Neuronal stem cell (in vitro differentiated cells): ENCODE measurements around the gene CCDC12.
A peak's percentile ranks its signal among the peaks of the same experiment; 100 is the strongest.

ENCODE experiments used
- DNase-seq: peaks from one replicate; pipeline ENCODE4 v3.0.0-alpha.2; 2013; ENCODE audit warnings: low spot score
- H2AFZ ChIP-seq: one replicate; pipeline ENCODE4 v1.6.1; 2013; ENCODE audit warnings: mild to moderate bottlenecking, low read length, inconsistent platforms
- H2AK5ac ChIP-seq: 2 replicates; pipeline ENCODE4 v1.6.1; 2013; ENCODE audit warnings: low read depth, mild to moderate bottlenecking, inconsistent platforms, low read length, moderate library complexity, mixed read lengths
- H2BK120ac ChIP-seq: 2 replicates; pipeline ENCODE4 v1.6.1; 2013; ENCODE audit warnings: low read depth, mild to moderate bottlenecking, inconsistent platforms, low read length, moderate library complexity, mixed read lengths
- H2BK12ac ChIP-seq: one replicate; pipeline ENCODE4 v1.6.1; 2013; ENCODE audit warnings: low read length, inconsistent platforms
- H2BK15ac ChIP-seq: 2 replicates; pipeline ENCODE4 v1.6.1; 2013; ENCODE audit warnings: mild to moderate bottlenecking, low read length, inconsistent platforms, mixed read lengths
- H2BK5ac ChIP-seq: one replicate; pipeline ENCODE4 v1.6.1; 2013; ENCODE audit warnings: inconsistent platforms, mild to moderate bottlenecking, low read length, moderate library complexity
- H3K14ac ChIP-seq: one replicate; pipeline ENCODE4 v1.6.1; 2013; ENCODE audit warnings: low read length, inconsistent platforms
- H3K18ac ChIP-seq: 2 replicates; pipeline ENCODE4 v1.6.1; 2013; ENCODE audit warnings: low read length, inconsistent platforms
- H3K23ac ChIP-seq: 2 replicates; pipeline ENCODE4 v1.6.1; 2013; ENCODE audit warnings: low read depth, mild to moderate bottlenecking, mixed read lengths, low read length, inconsistent platforms; ENCODE audit not compliant: poor library complexity
- H3K27ac ChIP-seq: replicated peaks from 3 replicates; pipeline ENCODE4 v1.5.1; 2013; ENCODE audit warnings: low read length, inconsistent platforms
- H3K27me3 ChIP-seq, 3 experiments: 2 replicates each; pipeline ENCODE4 v1.6.1; 2013; ENCODE audit warnings: low read length in 3 of 3, mild to moderate bottlenecking in 2 of 3, inconsistent platforms in 1 of 3, low read depth in 1 of 3, mixed read lengths in 1 of 3, moderate library complexity in 1 of 3; ENCODE audit not compliant: control insufficient read depth in 3 of 3, insufficient read depth in 3 of 3
- H3K36me3 ChIP-seq, 2 donors: replicated peaks in 1 of 2; 2 replicates each; pipeline ENCODE4 v1.6.1; 2013; ENCODE audit warnings: low read length in 2 of 2; ENCODE audit not compliant: control insufficient read depth in 2 of 2, insufficient read depth in 2 of 2
- H3K4ac ChIP-seq: 2 replicates; pipeline ENCODE4 v1.6.1; 2013; ENCODE audit warnings: inconsistent platforms, mild to moderate bottlenecking, low read length, moderate library complexity
- H3K4me1 ChIP-seq, 2 donors: 1 replicate in 1 of 2; 2 replicates in 1 of 2; pipeline ENCODE4 v1.6.1; 2013; ENCODE audit warnings: low read length in 2 of 2, low read depth in 1 of 2; ENCODE audit not compliant: control insufficient read depth in 2 of 2, insufficient read depth in 1 of 2
- H3K4me2 ChIP-seq: one replicate; pipeline ENCODE4 v1.6.1; 2013; ENCODE audit warnings: mild to moderate bottlenecking, low read length, inconsistent platforms; ENCODE audit not compliant: insufficient read depth, poor library complexity, severe bottlenecking
- H3K4me3 ChIP-seq, 2 donors: 2 replicates each; pipeline ENCODE4 v1.5.1; 2013; ENCODE audit warnings: low read length in 2 of 2, mild to moderate bottlenecking in 2 of 2, inconsistent platforms in 1 of 2, moderate library complexity in 1 of 2
- H3K79me1 ChIP-seq: one replicate; pipeline ENCODE4 v1.6.1; 2013; ENCODE audit warnings: low read depth, mild to moderate bottlenecking, inconsistent platforms, low read length, moderate library complexity
- H3K9ac ChIP-seq: one replicate; pipeline ENCODE4 v1.6.1; 2013; ENCODE audit warnings: mild to moderate bottlenecking, low read depth, low read length, inconsistent platforms; ENCODE audit not compliant: poor library complexity
- H3K9me3 ChIP-seq, 2 donors: replicated peaks in 1 of 2; 2 replicates each; pipeline versions ENCODE3 to v1.6.1; 2013; ENCODE audit warnings: low read length in 2 of 2, mild to moderate bottlenecking in 2 of 2, inconsistent platforms in 1 of 2, low read depth in 1 of 2, mixed read lengths in 1 of 2, moderate library complexity in 1 of 2; ENCODE audit not compliant: control insufficient read depth in 2 of 2, insufficient read depth in 1 of 2
- H4K8ac ChIP-seq: one replicate; pipeline ENCODE4 v1.6.1; 2013; ENCODE audit warnings: low read depth, mild to moderate bottlenecking, inconsistent platforms, low read length, moderate library complexity
- H4K91ac ChIP-seq: one replicate; pipeline ENCODE4 v1.6.1; 2013; ENCODE audit warnings: low read length, low read depth, mild to moderate bottlenecking, inconsistent platforms; ENCODE audit not compliant: poor library complexity
- WGBS, 2 donors: extraction: QIAGEN DNeasy Blood & Tissue Kit; methylation state at CpG; one replicate each; pipeline ENCODE4 v1.1.7; 2013; ENCODE audit warnings: missing lambda C conversion rate in 2 of 2, mixed read lengths in 1 of 2; ENCODE audit not compliant: insufficient read length in 2 of 2, insufficient replicate concordance in 1 of 2; ENCODE audit errors: extremely low coverage in 2 of 2; 5-methylcytosine and 5-hydroxymethylcytosine counted together

Gene CCDC12

GRCh38 chr3:46884427-46884826 is 92.1 kb downstream of the CCDC12 start:
- no peak overlapping the region for H3K4ac ChIP-seq
- no peak overlapping the region for H3K4me2 ChIP-seq
- peaks cover 0 to 6% of the 10 kb centered on the region in 2 donors for H3K9me3 ChIP-seq
- no peak overlapping the region for H2AK5ac ChIP-seq
- H2BK12ac ChIP-seq: no peak overlapping the region
- H3K27ac ChIP-seq: no peak overlapping the region
- DNase-seq: no peak
- no peak overlapping the region for H3K14ac ChIP-seq
- H4K91ac ChIP-seq: no peak overlapping the region
- H2AFZ ChIP-seq: no peak overlapping the region
- no peaks in the 10 kb centered on the region for H3K36me3 ChIP-seq
- peaks cover 17 to 90% (median 57%) of the 10 kb centered on the region in 3 experiments for H3K27me3 ChIP-seq
- H4K8ac ChIP-seq: no peak overlapping the region
- peaks cover 8 to 9% of the 10 kb centered on the region in 2 donors for H3K4me1 ChIP-seq
- no peak overlapping the region for H3K4me3 ChIP-seq
- no peak overlapping the region for H3K9ac ChIP-seq
- no peak overlapping the region for H2BK120ac ChIP-seq
- no CpG with 5 or more reads among the region's 5 CpGs for whole genome bisulfite sequencing, 2 donors
- H2BK5ac ChIP-seq: no peak overlapping the region
- no peak overlapping the region for H3K23ac ChIP-seq
- no peaks in the 10 kb centered on the region for H3K79me1 ChIP-seq
- H3K18ac ChIP-seq: no peak overlapping the region
- no peak overlapping the region for H2BK15ac ChIP-seq

GRCh38 chr3:46883830-46884185 is 92.7 kb downstream of the CCDC12 start:
- no peak overlapping the region for H2BK5ac ChIP-seq
- H3K4ac ChIP-seq: no peak overlapping the region
- no peak overlapping the region for H3K14ac ChIP-seq
- no peak for DNase-seq
- no peak overlapping the region for H2BK15ac ChIP-seq
- H2BK12ac ChIP-seq: no peak overlapping the region
- peak overlapping the region; percentile 28 for H3K4me2 ChIP-seq
- peak overlapping the region in 1 of 2 donors; percentile 75 for H3K4me3 ChIP-seq
- WGBS, 2 donors: no CpG with 5 or more reads among the region's 4 CpGs
- H3K9me3 ChIP-seq: peaks cover 0 to 6% of the 10 kb centered on the region in 2 donors
- no peak overlapping the region for H2BK120ac ChIP-seq
- H2AK5ac ChIP-seq: peak overlapping the region; percentile 20
- no peak overlapping the region for H3K18ac ChIP-seq
- peaks cover 17 to 90% (median 56%) of the 10 kb centered on the region in 3 experiments for H3K27me3 ChIP-seq
- peaks cover 8 to 13% of the 10 kb centered on the region in 2 donors for H3K4me1 ChIP-seq
- no peaks in the 10 kb centered on the region for H3K79me1 ChIP-seq
- no peak overlapping the region for H3K9ac ChIP-seq
- H4K8ac ChIP-seq: no peak overlapping the region
- no peak overlapping the region for H4K91ac ChIP-seq
- no peaks in the 10 kb centered on the region for H3K36me3 ChIP-seq
- peak overlapping the region; percentile 69 for H2AFZ ChIP-seq
- H3K27ac ChIP-seq: no peak overlapping the region
- no peak overlapping the region for H3K23ac ChIP-seq

GRCh38 chr3:46883054-46883829 is 93.3 kb downstream of the CCDC12 start:
- Histone ChIP-seq H3K23ac (no peak overlapping the region), H2AFZ (peak overlapping the region; percentile 94), H3K14ac (no peak overlapping the region), H3K9me3 (peaks cover 0 to 6% of the 10 kb centered on the region in 2 donors), H3K9ac (peak overlapping the region; percentile 75), H2BK12ac (no peak overlapping the region), H3K4me2 (peak overlapping the region; percentile 100), H2AK5ac (no peak overlapping the region), H2BK120ac (peak overlapping the region; percentile 31), H4K91ac (no peak overlapping the region), H2BK5ac (no peak overlapping the region), H2BK15ac (no peak overlapping the region), H3K27me3 (peaks cover 17 to 90% (median 56%) of the 10 kb centered on the region in 3 experiments), H3K79me1 (no peaks in the 10 kb centered on the region), H4K8ac (no peak overlapping the region), H3K4me1 (peaks cover 8 to 17% of the 10 kb centered on the region in 2 donors), H3K27ac (no peak overlapping the region), H3K4ac (no peak overlapping the region), H3K18ac (peak overlapping the region; percentile 91), H3K4me3 (peak overlapping the region; percentile 38 to 75), H3K36me3 (no peaks in the 10 kb centered on the region)
- no peak for DNase-seq
- no CpG with 5 or more reads among the region's 78 CpGs for WGBS, 2 donors

GRCh38 chr3:46882377-46883053 is 94.0 kb downstream of the CCDC12 start:
- H3K4me1 ChIP-seq: peaks cover 8 to 20% of the 10 kb centered on the region in 2 donors
- H3K18ac ChIP-seq: peak overlapping the region; percentile 91
- no peak overlapping the region for H2AK5ac ChIP-seq
- peak overlapping the region; percentile 31 for H2BK120ac ChIP-seq
- H2AFZ ChIP-seq: peak overlapping the region; percentile 94
- H4K91ac ChIP-seq: no peak overlapping the region
- no peaks in the 10 kb centered on the region for H3K79me1 ChIP-seq
- peak overlapping the region; percentile 75 for H2BK15ac ChIP-seq
- H3K4me3 ChIP-seq: peak overlapping the region; percentile 38 to 80
- peak overlapping the region; percentile 56 for H3K14ac ChIP-seq
- peak overlapping the region; percentile 55 for H3K23ac ChIP-seq
- H3K4ac ChIP-seq: peak overlapping the region; percentile 53
- H2BK12ac ChIP-seq: no peak overlapping the region
- H4K8ac ChIP-seq: no peak overlapping the region
- H3K9me3 ChIP-seq: peaks cover 0 to 6% of the 10 kb centered on the region in 2 donors
- H3K4me2 ChIP-seq: peak overlapping the region; percentile 100
- no CpG with 5 or more reads among the region's 72 CpGs for WGBS, 2 donors
- H3K9ac ChIP-seq: peak overlapping the region; percentile 60
- H2BK5ac ChIP-seq: no peak overlapping the region
- H3K36me3 ChIP-seq: no peaks in the 10 kb centered on the region
- no peak overlapping the region for H3K27ac ChIP-seq
- DNase-seq: peak; percentile 39
- peaks cover 17 to 90% (median 56%) of the 10 kb centered on the region in 3 experiments for H3K27me3 ChIP-seq
